PC-9 (cell line): ENCODE data around the gene CST7.

Experiments
- CTCF ChIP-seq: fragments of 200-600 bp; sonication (generic); conservative IDR thresholded peaks from 2 replicates; pipeline ENCODE4 v1.6.1; 2017; ENCODE audit warnings: mixed run types, antibody characterized with exemption, mild to moderate bottlenecking, moderate library complexity
- EZH2 ChIP-seq: fragments of 200-600 bp; sonication (generic); IDR thresholded peaks from 2 replicates; pipeline ENCODE4 v1.8.0; 2017; ENCODE audit warnings: antibody characterized with exemption, low read depth

- TF ChIP-seq CTCF (no peak), EZH2 (no peak)
Observed at GRCh38 chr20:24980291-24981053, 31.4 kb downstream of the CST7 start.
